Common myeloid progenitor, CD34-positive (primary cell): ENCODE results near the gene DISP3.

Source experiments
- CTCF ChIA-PET: fragments of 350-600 bp; sonication (Branson Sonifier 250); formaldehyde crosslinking; loops from one replicate; lab custom pipeline; 2021; ENCODE audit warnings: antibody characterized with exemption; lab: Charles Lee
- POLR2A ChIA-PET: fragments of 350-600 bp; sonication (Branson Sonifier 250); formaldehyde crosslinking; loops from one replicate; lab custom pipeline; 2021; ENCODE audit warnings: antibody characterized with exemption; lab: Charles Lee
- DNase-seq, 3 donors: peaks; one replicate each; pipeline versions ENCODE4 v3.0.0 to v3.0.0-alpha.2; 2013
- H3K27ac ChIP-seq, 2 experiments: 1 replicate in 1 of 2; 2 replicates in 1 of 2; pipeline ENCODE4 v1.7.0; 2013; ENCODE audit warnings: inconsistent platforms in 2 of 2, low read length in 2 of 2, mild to moderate bottlenecking in 2 of 2, low read depth in 1 of 2, moderate library complexity in 1 of 2; ENCODE audit not compliant: severe bottlenecking in 2 of 2, insufficient read depth in 1 of 2, poor library complexity in 1 of 2
- H3K27me3 ChIP-seq, 5 experiments: replicated peaks in 2 of 5; 1 replicate in 3 of 5; 2 replicates in 2 of 5; pipeline versions ENCODE4 v1.6.1 to v1.7.0; 2013; ENCODE audit warnings: low read length in 4 of 5, mild to moderate bottlenecking in 2 of 5, moderate library complexity in 2 of 5, inconsistent platforms in 1 of 5; ENCODE audit not compliant: insufficient read depth in 5 of 5, control insufficient read depth in 4 of 5
- H3K36me3 ChIP-seq, 4 experiments: 1 replicate in 2 of 4; 2 replicates in 2 of 4; pipeline versions ENCODE4 v1.6.1 to v1.7.0; 2013; ENCODE audit warnings: low read length in 3 of 4, control low read depth in 1 of 4, mild to moderate bottlenecking in 1 of 4; ENCODE audit not compliant: control insufficient read depth in 4 of 4, insufficient read depth in 4 of 4
- H3K4me1 ChIP-seq, 4 experiments: 1 replicate in 3 of 4; 2 replicates in 1 of 4; pipeline versions ENCODE4 v1.6.1 to v1.7.1; 2013; ENCODE audit warnings: low read length in 3 of 4, mild to moderate bottlenecking in 3 of 4, control low read depth in 1 of 4, inconsistent platforms in 1 of 4, moderate library complexity in 1 of 4; ENCODE audit not compliant: control insufficient read depth in 4 of 4, insufficient read depth in 4 of 4; ENCODE audit errors: control extremely low read depth in 1 of 4
- H3K4me3 ChIP-seq, 7 experiments: 1 replicate in 4 of 7; 2 replicates in 3 of 7; pipeline versions ENCODE4 v1.5.1 to v1.7.0; 2013; ENCODE audit warnings: mild to moderate bottlenecking in 7 of 7, low read length in 6 of 7, moderate library complexity in 6 of 7, inconsistent platforms in 2 of 7, low read depth in 2 of 7, control low read depth in 1 of 7; ENCODE audit not compliant: insufficient read depth in 4 of 7, control insufficient read depth in 1 of 7; ENCODE audit errors: extremely low read depth in 1 of 7
- H3K9me3 ChIP-seq, 5 experiments: 1 replicate in 4 of 5; 2 replicates in 1 of 5; pipeline versions ENCODE4 v1.6.1 to v1.7.1; 2013; ENCODE audit warnings: low read length in 4 of 5, mild to moderate bottlenecking in 2 of 5, inconsistent platforms in 1 of 5, low read depth in 1 of 5, moderate library complexity in 1 of 5; ENCODE audit not compliant: control insufficient read depth in 4 of 5, insufficient read depth in 2 of 5; ENCODE audit errors: control extremely low read depth in 1 of 5
- WGBS: methylation state at CpG from one replicate; pipeline ENCODE4 v1.1.5; 2013; ENCODE audit not compliant: insufficient coverage; 5-methylcytosine and 5-hydroxymethylcytosine counted together

Gene DISP3

DNA sequence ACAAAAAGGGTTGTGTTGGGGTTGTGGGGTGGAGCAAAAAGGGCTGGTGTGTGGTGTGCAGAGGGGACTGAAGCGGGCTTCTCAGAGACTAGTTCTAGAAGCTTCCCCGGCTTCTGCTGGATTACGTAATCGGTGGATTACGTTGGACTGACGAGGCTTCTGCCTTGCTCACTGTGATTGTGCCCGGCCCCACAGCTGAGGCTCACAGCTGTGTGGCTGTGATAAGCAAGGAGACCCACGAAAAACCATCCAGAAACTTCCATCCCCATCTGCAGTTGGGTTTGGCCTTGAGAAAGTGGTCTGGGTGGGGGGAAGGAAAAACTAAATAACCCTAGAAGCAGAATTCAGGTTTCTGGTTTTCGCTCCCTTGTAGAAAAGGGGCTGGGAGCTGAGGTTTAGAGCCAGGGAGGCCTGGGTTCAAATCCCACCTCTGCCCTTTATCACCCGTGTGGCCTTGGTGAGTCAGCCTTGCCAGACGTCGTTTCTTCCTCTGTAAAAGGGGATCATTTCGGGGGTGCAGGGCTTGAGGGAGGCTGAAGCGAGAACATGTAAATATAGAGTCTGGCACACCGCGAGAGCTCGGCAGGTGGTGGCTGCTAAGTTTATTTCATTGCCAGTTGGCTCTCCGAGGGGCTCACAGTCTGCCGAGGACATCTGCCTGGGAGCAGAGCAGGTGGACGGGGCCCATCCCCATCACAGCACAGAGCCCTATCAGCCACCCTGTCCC, 30.4 kb upstream of the DISP3 start:
- H3K4me1 ChIP-seq = no peaks in the 10 kb centered on the region
- H3K27ac ChIP-seq = no peak overlapping the region
- 74% methylated on average over 19 of the region's 20 CpGs for WGBS
- no peaks in the 10 kb centered on the region for H3K9me3 ChIP-seq
- H3K36me3 ChIP-seq = no peaks in the 10 kb centered on the region
- ChIA-PET POLR2A (no interaction called here), CTCF (interaction anchor here (0.7 kb wide), 1 partner anchor 9 kb away, joined by 3 read pairs; no protein-coding TSS in a partner anchor)
- peak; percentile 7 to 39 (median 12) for DNase-seq
- no peak overlapping the region for H3K4me3 ChIP-seq
- H3K27me3 ChIP-seq = peaks cover 0 to 44% (median 5%) of the 10 kb centered on the region in 5 experiments

DNA sequence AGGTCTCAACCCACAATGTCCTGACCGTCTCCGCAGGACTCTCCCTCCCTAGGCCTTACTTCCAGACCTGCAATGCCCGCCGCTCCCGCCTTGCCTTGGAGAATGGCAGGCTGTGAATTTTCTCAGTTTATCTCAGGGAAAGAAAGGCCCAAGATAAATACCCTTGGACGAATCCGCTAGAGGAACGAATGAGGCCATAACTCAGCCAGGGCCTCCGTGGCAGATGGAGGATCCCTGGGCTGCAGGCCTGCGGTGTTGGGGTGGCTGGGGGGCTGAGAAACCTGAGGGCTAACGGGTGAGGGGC, 29.9 kb upstream of the DISP3 start:
- 76% methylated on average over 9 of the region's 11 CpGs for WGBS
- H3K4me3 ChIP-seq = no peak overlapping the region
- no peak overlapping the region for H3K27ac ChIP-seq
- no peaks in the 10 kb centered on the region for H3K36me3 ChIP-seq
- H3K27me3 ChIP-seq = peaks cover 0 to 44% (median 5%) of the 10 kb centered on the region in 5 experiments
- no peaks in the 10 kb centered on the region for H3K4me1 ChIP-seq
- ChIA-PET CTCF (no interaction called here), POLR2A (no interaction called here)
- no peak for DNase-seq
- H3K9me3 ChIP-seq = no peaks in the 10 kb centered on the region

DNA sequence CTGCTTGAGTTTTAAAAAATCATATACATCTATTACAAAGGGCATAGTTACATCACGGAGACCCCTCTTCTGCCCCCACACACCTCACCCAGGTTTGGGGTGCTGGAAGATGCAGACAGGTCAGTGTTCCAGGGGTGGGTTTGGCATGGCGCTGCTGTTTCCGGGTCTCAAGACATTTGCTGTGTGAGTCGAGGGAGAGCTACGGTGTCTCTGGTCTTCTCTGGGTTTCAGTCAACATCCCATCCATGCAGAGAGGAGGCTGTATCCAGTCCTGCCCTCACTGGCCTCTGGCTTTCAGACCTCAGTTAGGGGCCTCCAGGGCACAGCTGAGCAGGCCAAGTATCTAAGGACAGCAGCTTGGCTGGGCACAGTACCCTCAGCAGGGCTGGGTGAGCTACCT, 28.6 kb upstream of the DISP3 start:
- ChIA-PET POLR2A (no interaction called here), CTCF (no interaction called here)
- Histone ChIP-seq H3K36me3 (no peaks in the 10 kb centered on the region), H3K4me3 (no peak overlapping the region), H3K27ac (no peak overlapping the region), H3K9me3 (no peaks in the 10 kb centered on the region), H3K4me1 (no peaks in the 10 kb centered on the region), H3K27me3 (peaks cover 3 to 50% (median 8%) of the 10 kb centered on the region in 5 experiments)
- WGBS = 87% methylated on average over 4 of the region's 5 CpGs
- no peak for DNase-seq

DNA sequence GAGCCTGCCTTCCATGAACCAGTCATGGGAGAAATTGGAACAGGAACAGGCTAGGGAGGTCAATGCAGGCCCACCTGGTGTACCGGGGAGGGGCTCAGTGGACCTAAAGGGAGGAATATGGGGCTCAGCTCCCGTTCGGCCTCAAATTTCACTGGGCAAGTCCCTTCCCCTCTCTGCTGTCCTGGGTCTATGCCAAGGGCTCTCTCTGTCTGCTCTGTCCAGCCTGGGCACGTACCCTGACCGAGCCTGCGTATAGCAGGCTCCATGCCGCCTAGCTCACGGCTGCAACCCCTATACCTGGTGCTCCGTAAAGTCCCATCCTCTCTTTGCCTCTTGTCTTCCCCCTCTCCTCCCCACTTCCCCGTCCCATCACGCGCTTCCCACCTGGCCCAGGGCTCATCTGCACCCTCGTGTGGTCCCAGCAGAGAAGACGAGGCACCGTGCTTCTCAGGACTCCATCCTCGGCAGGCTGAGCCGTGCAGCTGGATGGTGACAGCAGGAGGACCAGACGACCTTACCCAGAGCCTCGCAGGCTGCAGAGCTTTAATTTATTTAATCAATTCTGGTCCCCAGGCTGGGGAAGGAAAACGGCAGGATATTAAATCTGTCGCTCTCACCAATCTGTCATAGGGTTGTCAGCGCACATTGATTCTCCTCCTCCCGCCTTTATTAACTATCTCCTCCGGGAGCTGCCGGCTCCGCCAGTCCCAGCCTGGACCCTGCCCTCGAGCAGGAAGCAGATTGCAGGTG, 25.0 kb upstream of the DISP3 start:
- H3K4me1 ChIP-seq = no peaks in the 10 kb centered on the region
- H3K4me3 ChIP-seq = no peak overlapping the region
- H3K9me3 ChIP-seq = no peaks in the 10 kb centered on the region
- no peak overlapping the region for H3K27ac ChIP-seq
- CTCF ChIA-PET = no interaction called here
- DNase-seq = no peak
- WGBS = 57% methylated on average over 18 of the region's 27 CpGs
- H3K36me3 ChIP-seq = no peaks in the 10 kb centered on the region
- POLR2A ChIA-PET = no interaction called here
- peaks cover 4 to 55% (median 13%) of the 10 kb centered on the region in 5 experiments for H3K27me3 ChIP-seq

DNA sequence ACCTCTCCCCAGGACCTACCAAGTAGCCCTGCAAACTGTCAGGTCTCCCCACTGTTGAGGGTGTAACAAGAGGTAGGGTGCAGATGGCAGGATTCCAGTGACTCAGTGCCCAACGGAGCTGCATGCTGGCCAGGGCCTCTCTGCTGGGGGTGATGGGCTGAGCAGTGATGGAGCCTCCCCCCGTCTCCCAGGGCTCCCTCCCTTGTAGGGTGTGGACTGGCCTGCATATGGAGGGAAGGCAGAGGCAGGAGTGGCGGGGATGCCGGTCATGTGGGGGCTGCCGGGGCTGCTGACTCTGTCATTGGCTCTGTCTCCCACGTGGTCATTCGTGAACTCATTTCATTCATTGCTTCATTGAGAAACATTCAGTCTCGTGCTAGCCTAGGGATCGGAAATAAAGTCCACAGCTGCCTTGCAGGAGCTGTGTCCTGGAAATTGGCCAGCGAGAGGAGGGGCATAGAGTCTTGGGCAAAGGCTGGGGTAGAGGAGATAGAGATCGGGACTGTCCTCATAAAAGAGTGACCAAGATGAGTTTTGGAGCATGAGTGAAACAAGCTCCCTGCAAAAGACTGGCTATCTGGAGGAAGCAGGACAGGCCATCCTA, 22.9 kb upstream of the DISP3 start:
- POLR2A ChIA-PET = interaction anchor here (0.6 kb wide), 1 partner anchor 50 kb away, joined by 3 read pairs; no protein-coding TSS in a partner anchor

DNA sequence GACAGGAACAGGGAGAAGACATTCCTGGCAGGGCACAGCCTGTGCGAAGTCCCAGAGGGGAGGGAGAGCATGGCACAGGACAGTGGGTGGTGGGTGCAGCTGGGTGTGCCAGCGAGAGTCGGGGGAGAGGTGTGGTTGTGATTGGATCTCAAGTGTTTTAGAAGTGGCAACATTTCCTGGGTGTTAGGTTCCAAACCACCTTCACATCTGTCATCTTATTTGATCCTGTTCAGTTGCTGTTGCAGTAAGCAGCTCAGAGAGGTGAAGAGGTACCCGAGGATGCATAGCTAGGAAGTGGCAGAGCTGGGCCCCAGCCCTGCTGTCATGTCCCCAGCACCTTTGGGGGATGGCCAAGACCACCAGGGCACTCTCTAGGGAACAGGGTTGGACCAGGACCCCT, 22.0 kb upstream of the DISP3 start:
- H3K27me3 ChIP-seq = peaks cover 4 to 67% (median 14%) of the 10 kb centered on the region in 5 experiments
- no peak for DNase-seq
- H3K36me3 ChIP-seq = no peaks in the 10 kb centered on the region
- CTCF ChIA-PET = interaction anchor here (1.0 kb wide), 1 partner anchor 9 kb away, joined by 3 read pairs; no protein-coding TSS in a partner anchor
- H3K4me3 ChIP-seq = no peak overlapping the region
- H3K4me1 ChIP-seq = no peaks in the 10 kb centered on the region
- POLR2A ChIA-PET = no interaction called here
- no peak overlapping the region for H3K27ac ChIP-seq
- WGBS = 85% methylated on average over 4 of the region's 4 CpGs
- H3K9me3 ChIP-seq = no peaks in the 10 kb centered on the region

More for the DNA sequence above, 22.9 kb upstream of the DISP3 start:
- CTCF ChIA-PET = no interaction called here
- Histone ChIP-seq H3K4me1 (no peaks in the 10 kb centered on the region), H3K9me3 (no peaks in the 10 kb centered on the region), H3K36me3 (no peaks in the 10 kb centered on the region), H3K27ac (no peak overlapping the region), H3K27me3 (peaks cover 4 to 64% (median 11%) of the 10 kb centered on the region in 5 experiments), H3K4me3 (no peak overlapping the region)
- no peak for DNase-seq
- WGBS = 76% methylated on average over 9 of the region's 11 CpGs
